Activated CD8-positive, alpha-beta memory T cell treated with anti-CD3 and anti-CD28 coated beads for 48 hours (primary cell): ENCODE data around the gene KLK12.

Experiments
- DNase-seq, 3 experiments: peaks; one replicate each; pipeline ENCODE4 v3.0.0-alpha.2; 2020; ENCODE audit warnings: low read depth in 2 of 3, low spot score in 2 of 3

KLK12 gene

GRCh38 chr19:51055866-51056265 is 21.1 kb upstream of the KLK12 start:
- DNase-seq: no peak

GRCh38 chr19:51047031-51047335 is 12.2 kb upstream of the KLK12 start:
- no peak for DNase-seq

GRCh38 chr19:51044327-51044726 is 9.5 kb upstream of the KLK12 start:
- DNase-seq: no peak

- DNase-seq: no peak
Observed at GRCh38 chr19:51043497-51043896, 8.7 kb upstream of the KLK12 start.

- DNase-seq: no peak
Observed at GRCh38 chr19:51040151-51040550, 5.3 kb upstream of the KLK12 start.

- DNase-seq: no peak
Observed at GRCh38 chr19:51036519-51036918, 1.7 kb upstream of the KLK12 start.

GRCh38 chr19:51031880-51032225 is 2.9 kb downstream of the KLK12 start:
- no peak for DNase-seq

- no peak for DNase-seq
Observed at GRCh38 chr19:51031220-51031879, 3.5 kb downstream of the KLK12 start.

- no peak for DNase-seq
Observed at GRCh38 chr19:51030631-51031030, 4.2 kb downstream of the KLK12 start.

- no peak for DNase-seq
Observed at GRCh38 chr19:51029718-51030117, 5.1 kb downstream of the KLK12 start.

GRCh38 chr19:51027873-51028272 is 6.9 kb downstream of the KLK12 start:
- DNase-seq: no peak

- DNase-seq: no peak
Observed at GRCh38 chr19:51027126-51027806, 7.5 kb downstream of the KLK12 start.

- no peak for DNase-seq
Observed at GRCh38 chr19:51026554-51026831, 8.3 kb downstream of the KLK12 start, which contains the start of gene KLK11. Gene KLK11, minus strand, starts transcription at chr19:51026616. Its CDS starts 985 bp downstream, at chr19:51025631.

- DNase-seq: no peak
Observed at GRCh38 chr19:51025809-51026553, 8.8 kb downstream of the KLK12 start.

GRCh38 chr19:51025401-51025800 is 9.4 kb downstream of the KLK12 start:
- DNase-seq: no peak

- DNase-seq: no peak
Observed at GRCh38 chr19:51024924-51025323, 9.9 kb downstream of the KLK12 start.

- DNase-seq: no peak
Observed at GRCh38 chr19:51023946-51024345, 10.9 kb downstream of the KLK12 start.

- DNase-seq: no peak
Observed at GRCh38 chr19:51022526-51022925, 12.3 kb downstream of the KLK12 start.

GRCh38 chr19:51020988-51021651 is 13.7 kb downstream of the KLK12 start:
- no peak for DNase-seq

GRCh38 chr19:51019544-51019925 is 15.3 kb downstream of the KLK12 start, which contains the start of gene KLK10:
Gene KLK10, minus strand, starts transcription at chr19:51019709. Its CDS starts 579 bp downstream, at chr19:51019130.
- DNase-seq: no peak

- no peak for DNase-seq
Observed at GRCh38 chr19:51018745-51019543, 15.9 kb downstream of the KLK12 start.
